Endothelial cell of umbilical vein (primary cell): Measurements from ENCODE around the gene PKD2L1. TPM values are rescaled to one million over a fixed set of nuclear protein-coding genes. Genes with fewer than 3 reads are reported as not detected.
A peak's percentile ranks its signal among the peaks of the same experiment; 100 is the strongest.
"Not testable (repeated sequence)": the region's sequence is repeated elsewhere in the genome, so short reads cannot be mapped to it uniquely, and the experiment has no call there.

Experiments
- BruUV-seq: library from RNA; stranded (reverse); fragments of 400-500 nt; replicated peaks from 2 replicates; lab custom pipeline; 2021; lab: Mats Ljungman, UMichigan
- CTCF ChIA-PET: fragments of 300-600, 350-600 bp; sonication (Branson Sonifier 250); formaldehyde crosslinking; loops from one replicate; lab custom pipeline; 2021; ENCODE audit warnings: antibody characterized with exemption, inconsistent platforms; lab: Charles Lee
- POLR2A ChIA-PET: fragments of 300-600, 350-600 bp; sonication (Branson Sonifier 250); formaldehyde crosslinking; loops from one replicate; lab custom pipeline; 2021; ENCODE audit warnings: antibody characterized with exemption, inconsistent platforms; lab: Charles Lee
- DNase-seq: peaks from one replicate; pipeline ENCODE4 v3.0.0-alpha.2; 2011; ENCODE audit warnings: low read depth, low spot score
- FAIRE-seq: peaks from 2 replicates; lab custom pipeline; 2011; peaks lifted over from hg19 to GRCh38; lab: Jason Lieb, UNC
- H2AFZ ChIP-seq: 2 replicates; pipeline ENCODE4 v1.6.0; 2012; ENCODE audit warnings: low read depth, low read length, control low read depth, inconsistent platforms
- H3K27ac ChIP-seq: 2 replicates; pipeline ENCODE4 v1.5.1; 2011; ENCODE audit warnings: low read depth, mild to moderate bottlenecking, control low read depth, low read length, moderate library complexity; ENCODE audit not compliant: insufficient read depth
- H3K27me3 ChIP-seq, 2 experiments: 2 replicates each; pipeline versions ENCODE4 v1.6.0 to v1.6.1; 2011; ENCODE audit warnings: low read length in 2 of 2, mixed read lengths in 1 of 2; ENCODE audit not compliant: control insufficient read depth in 2 of 2, insufficient read depth in 2 of 2
- H3K36me3 ChIP-seq, 2 experiments: 2 replicates in 1 of 2; 3 replicates in 1 of 2; pipeline ENCODE4 v1.5.1; 2011; ENCODE audit warnings: low read length in 2 of 2, mild to moderate bottlenecking in 1 of 2, moderate library complexity in 1 of 2; ENCODE audit not compliant: control insufficient read depth in 2 of 2, insufficient read depth in 2 of 2; ENCODE audit errors: extremely low read depth in 1 of 2
- H3K4me1 ChIP-seq: 3 replicates; pipeline ENCODE4 v1.5.1; 2011; ENCODE audit warnings: mild to moderate bottlenecking, low read length; ENCODE audit not compliant: control insufficient read depth, insufficient read depth; ENCODE audit errors: extremely low read depth
- H3K4me2 ChIP-seq: 2 replicates; pipeline ENCODE4 v1.6.1; 2011; ENCODE audit warnings: low read length, control low read depth, mixed read lengths; ENCODE audit not compliant: insufficient read depth
- H3K4me3 ChIP-seq, 3 experiments: fragments of 200-600 bp in 1 of 3; sonication (generic), shearing (Covaris generic) in 1 of 3; replicated peaks in 1 of 3; 2 replicates each; pipeline ENCODE4 v1.5.1; 2011 to 2016; ENCODE audit warnings: control low read depth in 3 of 3, low read length in 3 of 3, mild to moderate bottlenecking in 2 of 3, inconsistent platforms in 1 of 3, low read depth in 1 of 3, moderate library complexity in 1 of 3; ENCODE audit not compliant: insufficient read depth in 1 of 3
- H3K79me2 ChIP-seq: 2 replicates; pipeline ENCODE4 v1.6.0; 2012; ENCODE audit warnings: low read length, inconsistent platforms; ENCODE audit not compliant: control insufficient read depth, insufficient read depth
- H3K9ac ChIP-seq: replicated peaks from 2 replicates; pipeline ENCODE3; 2011; ENCODE audit warnings: low read length, control low read depth; ENCODE audit not compliant: insufficient read depth; ENCODE audit errors: extremely low read depth
- H3K9me1 ChIP-seq: replicated peaks from 3 replicates; pipeline ENCODE4 v1.6.0; 2011; ENCODE audit warnings: mild to moderate bottlenecking, low read length; ENCODE audit not compliant: control insufficient read depth, insufficient read depth; ENCODE audit errors: extremely low read depth
- H3K9me3 ChIP-seq: replicated peaks from 2 replicates; pipeline ENCODE4 v1.5.1; 2012; ENCODE audit warnings: low read length, inconsistent platforms; ENCODE audit not compliant: control insufficient read depth, insufficient read depth
- H4K20me1 ChIP-seq: replicated peaks from 2 replicates; pipeline ENCODE3; 2011; ENCODE audit warnings: mild to moderate bottlenecking, low read length; ENCODE audit not compliant: control insufficient read depth, insufficient read depth; ENCODE audit errors: extremely low read depth
- GATA2 ChIP-seq: IDR thresholded peaks from 2 replicates; pipeline ENCODE4 v1.7.0; 2011; ENCODE audit warnings: low read depth, mild to moderate bottlenecking, moderate library complexity, mixed read lengths, low read length; ENCODE audit not compliant: insufficient read length, insufficient read depth
- dilution Hi-C: fragments of 300-500 bp; cut with MboI; formaldehyde crosslinking; loops from one replicate; pipeline ENCODE4 v1.15.0; 2019; ENCODE audit warnings: low sequenced_read_pairs; ENCODE audit not compliant: extremely low pct_ligation_motif_present
- intact Hi-C: fragments of 100-400 bp; cut with micrococcal nuclease; formaldehyde crosslinking; loops from one replicate; pipeline ENCODE4 v1.10.0; 2022
- polyA plus RNA-seq, 4 experiments: library from polyadenylated mRNA; depleted of rRNA in 3 of 4; stranded (reverse) in 3 of 4; unstranded in 1 of 4; fragments of >200 nt; gene quantifications; 2 replicates each; pipeline versions ENCODE4 v1.2.1 to v1.2.3, GENCODE V29; 2011 to 2012; ENCODE audit warnings: missing spikeins in 1 of 4
- total RNA-seq: library from RNA; stranded (reverse); gene quantifications from 2 replicates; pipeline ENCODE4 v1.2.3, GENCODE V29; 2021

PKD2L1 gene
- total and polyA plus RNA-seq, 2 donors (not counting 3 experiments of a cell fraction or from before 2014, with no cell fraction given): not detected

GRCh38 chr10:100282907-100283306, 47.1 kb downstream of the PKD2L1 start:
- H3K9ac ChIP-seq: no peak overlapping the region
- no peak for TF ChIP-seq GATA2
- intact Hi-C loops (no loop called here), dilution Hi-C loops (no loop called here)
- no TSS peak for BruUV-seq
- ChIA-PET CTCF (no interaction called here), POLR2A (interaction anchor here (0.6 kb wide), 1 partner anchor 240 kb away, joined by 3 read pairs; no protein-coding TSS in a partner anchor)
- peaks cover 14% of the 10 kb centered on the region for H3K4me1 ChIP-seq
- DNase-seq (no peak), FAIRE-seq (no peak)
- peak overlapping the region; percentile 18 for H3K4me2 ChIP-seq
- peaks cover 43% of the 10 kb centered on the region for H3K79me2 ChIP-seq
- no peak overlapping the region for H3K27ac ChIP-seq
- no peaks in the 10 kb centered on the region for H3K9me1 ChIP-seq
- no peaks in the 10 kb centered on the region for H4K20me1 ChIP-seq
- no peak overlapping the region for H2AFZ ChIP-seq
- H3K36me3 ChIP-seq: peaks cover 8 to 10% of the 10 kb centered on the region in 2 experiments
- H3K27me3 ChIP-seq: no peaks in the 10 kb centered on the region
- no peaks in the 10 kb centered on the region for H3K9me3 ChIP-seq
- H3K4me3 ChIP-seq: no peak overlapping the region

GRCh38 chr10:100276971-100277370, 53.1 kb downstream of the PKD2L1 start:
- H3K9ac ChIP-seq, dilution Hi-C loops, DNase-seq, H3K9me3 ChIP-seq, BruUV-seq, H3K4me3 ChIP-seq, H4K20me1 ChIP-seq, intact Hi-C loops, POLR2A ChIA-PET, H3K27me3 ChIP-seq, CTCF ChIA-PET, H3K27ac ChIP-seq, H3K9me1 ChIP-seq, H2AFZ ChIP-seq, H3K79me2 ChIP-seq, H3K4me2 ChIP-seq, FAIRE-seq, H3K4me1 ChIP-seq: not testable (repeated sequence)
- H3K36me3 ChIP-seq: peaks cover 9 to 14% of the 10 kb centered on the region in 2 experiments
